ENCODE measurements around the gene KLHL40. TPM values are rescaled to one million over a fixed set of nuclear protein-coding genes. Genes with fewer than 3 reads are reported as not detected.

The KLHL40 gene
- total and polyA plus RNA-seq, 2 donors (not counting 1 experiment from before 2014, with no cell fraction given) = not detected

DNA sequence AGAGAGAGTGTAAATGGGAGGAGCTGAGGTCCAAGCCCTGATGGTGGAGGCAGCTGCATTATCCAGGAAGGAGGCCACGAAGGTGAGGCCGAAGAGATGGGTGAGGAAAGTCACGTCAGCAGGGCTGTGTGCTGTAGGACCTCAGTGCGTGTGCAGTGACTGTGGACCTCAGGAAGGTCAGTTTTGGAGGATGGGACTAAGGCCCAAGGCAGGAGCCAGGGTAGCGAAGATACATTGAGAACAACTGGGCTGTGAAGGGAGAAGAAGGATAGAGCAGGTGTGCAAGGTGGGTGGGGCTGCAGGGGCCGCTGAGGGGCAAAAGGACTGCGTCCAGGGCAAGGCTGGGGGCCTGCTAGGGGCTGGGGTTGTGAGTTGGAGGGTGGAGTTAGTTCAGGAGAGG, 4.9 kb downstream of the KLHL40 start:
- H3K9me3 ChIP-seq (ENCODE audit: control extremely low read depth in 1 of 3, control insufficient read depth in 2 of 3, insufficient read depth in 1 of 3, low read length in 2 of 3) = no peaks in the 10 kb centered on the region
- no peak overlapping the region for H3K27ac ChIP-seq (ENCODE audit: low read length in 2 of 2)
- no peaks in the 10 kb centered on the region for H3K36me3 ChIP-seq (replicated peaks in 1 of 2; ENCODE audit: control extremely low read depth in 1 of 2, control insufficient read depth in 1 of 2, extremely low read depth in 1 of 2, insufficient read depth in 2 of 2, low read length in 1 of 2)
- H3K4me2 ChIP-seq (replicated peaks; ENCODE audit: low read depth, low read length, poor library complexity, severe bottlenecking) = no peak overlapping the region
- H3K79me2 ChIP-seq (ENCODE audit: control insufficient read depth, insufficient read depth, low read length) = no peaks in the 10 kb centered on the region
- DNase-seq (no peak), ATAC-seq (ENCODE audit: low read depth) (no peak)
- no peak for TF ChIP-seq EZH2 (IDR thresholded peaks at IDR 0.05; ENCODE audit: borderline replicate concordance, insufficient read depth, low read depth, low read length, poor library complexity, severe bottlenecking)
- TF ChIP-seq, protein P1, sequence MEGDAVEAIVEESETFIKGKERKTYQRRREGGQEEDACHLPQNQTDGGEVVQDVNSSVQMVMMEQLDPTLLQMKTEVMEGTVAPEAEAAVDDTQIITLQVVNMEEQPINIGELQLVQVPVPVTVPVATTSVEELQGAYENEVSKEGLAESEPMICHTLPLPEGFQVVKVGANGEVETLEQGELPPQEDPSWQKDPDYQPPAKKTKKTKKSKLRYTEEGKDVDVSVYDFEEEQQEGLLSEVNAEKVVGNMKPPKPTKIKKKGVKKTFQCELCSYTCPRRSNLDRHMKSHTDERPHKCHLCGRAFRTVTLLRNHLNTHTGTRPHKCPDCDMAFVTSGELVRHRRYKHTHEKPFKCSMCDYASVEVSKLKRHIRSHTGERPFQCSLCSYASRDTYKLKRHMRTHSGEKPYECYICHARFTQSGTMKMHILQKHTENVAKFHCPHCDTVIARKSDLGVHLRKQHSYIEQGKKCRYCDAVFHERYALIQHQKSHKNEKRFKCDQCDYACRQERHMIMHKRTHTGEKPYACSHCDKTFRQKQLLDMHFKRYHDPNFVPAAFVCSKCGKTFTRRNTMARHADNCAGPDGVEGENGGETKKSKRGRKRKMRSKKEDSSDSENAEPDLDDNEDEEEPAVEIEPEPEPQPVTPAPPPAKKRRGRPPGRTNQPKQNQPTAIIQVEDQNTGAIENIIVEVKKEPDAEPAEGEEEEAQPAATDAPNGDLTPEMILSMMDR (IDR thresholded peaks at IDR 0.05) = no peak
- H3K4me3 ChIP-seq (ENCODE audit: control extremely low read depth in 1 of 5, extremely low read depth in 1 of 5, insufficient read depth in 1 of 5, low read depth in 2 of 5, low read length in 4 of 5) = no peak overlapping the region
- no peak overlapping the region for H3K9ac ChIP-seq (ENCODE audit: low read length)
- Mint-ChIP-seq H3K4me1 (peaks cover 2% of the 10 kb centered on the region), H3K27ac (no peak overlapping the region), H3K27me3 (peaks cover 15% of the 10 kb centered on the region), H3K4me3 (no peak overlapping the region), H3K9me3 (ENCODE audit: insufficient read depth) (no peaks in the 10 kb centered on the region)
- no peaks in the 10 kb centered on the region for H4K20me1 ChIP-seq (ENCODE audit: control insufficient read depth, insufficient read depth, low read length, poor library complexity, severe bottlenecking)
- ChIA-PET CTCF (no interaction called here), POLR2A (no interaction called here)
- H3K27me3 ChIP-seq (replicated peaks in 1 of 4; ENCODE audit: control extremely low read depth in 1 of 4, control insufficient read depth in 3 of 4, insufficient read depth in 4 of 4, low read length in 3 of 4) = peaks cover 0 to 15% (median 0%) of the 10 kb centered on the region in 4 experiments
- H2AFZ ChIP-seq (ENCODE audit: insufficient read depth, low read depth, low read length, poor library complexity, severe bottlenecking) = no peak overlapping the region
- intact Hi-C loops (cut with micrococcal nuclease) = no loop called here
- H3K4me1 ChIP-seq (ENCODE audit: control insufficient read depth in 2 of 2, insufficient read depth in 2 of 2, low read length in 2 of 2) = no peaks in the 10 kb centered on the region
- WGBS (ENCODE audit: insufficient coverage) = 78% methylated on average over 7 of the region's 7 CpGs

DNA sequence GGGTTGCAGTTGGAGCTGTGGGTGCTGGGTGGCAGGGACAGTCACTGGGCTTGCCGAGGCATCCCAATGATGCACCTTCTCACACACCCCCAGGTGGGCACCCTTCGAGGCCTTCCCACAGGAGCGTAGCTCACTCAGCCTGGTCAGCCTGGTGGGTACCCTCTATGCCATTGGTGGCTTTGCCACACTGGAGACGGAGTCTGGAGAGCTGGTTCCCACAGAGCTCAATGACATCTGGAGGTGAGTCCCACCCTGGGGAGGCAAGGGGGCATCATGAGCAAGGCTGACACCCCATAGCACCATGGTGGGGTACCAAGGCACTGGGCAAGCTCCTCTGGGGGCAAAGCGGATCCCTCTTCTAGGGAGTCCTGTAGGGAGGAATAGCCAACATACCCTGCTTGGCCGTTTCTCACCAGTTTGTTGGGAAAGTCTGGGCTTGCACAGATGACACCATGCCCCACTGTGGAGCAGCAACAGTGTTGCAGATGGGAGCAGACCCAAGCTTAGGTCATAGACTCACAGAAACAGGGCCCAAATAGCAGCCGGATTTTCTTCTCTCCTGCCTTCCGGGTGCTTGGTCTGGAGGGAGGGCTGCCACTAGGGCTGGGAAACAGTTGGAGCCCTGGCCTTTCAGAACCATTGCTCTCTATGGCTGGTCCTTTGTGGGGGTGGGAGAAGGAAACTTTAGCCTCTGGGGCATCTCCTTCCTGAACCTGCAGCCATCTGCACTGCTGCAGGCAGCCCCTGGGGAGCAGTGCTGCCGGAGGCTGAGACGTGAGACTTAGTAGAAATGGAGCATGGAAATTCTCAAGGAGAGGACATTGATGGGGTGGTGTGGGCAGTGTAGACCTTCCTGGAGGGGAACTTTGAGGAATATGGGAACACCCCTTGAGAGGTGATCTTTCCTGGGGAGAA, 5.7 kb downstream of the KLHL40 start:
- DNase-seq (no peak), ATAC-seq (ENCODE audit: low read depth) (no peak)
- Mint-ChIP-seq H3K4me1 (no peaks in the 10 kb centered on the region), H3K27ac (no peak overlapping the region), H3K9me3 (ENCODE audit: insufficient read depth) (no peaks in the 10 kb centered on the region), H3K27me3 (peaks cover 11% of the 10 kb centered on the region), H3K4me3 (no peak overlapping the region)
- Histone ChIP-seq H3K79me2 (ENCODE audit: control insufficient read depth, insufficient read depth, low read length) (no peaks in the 10 kb centered on the region), H3K36me3 (replicated peaks in 1 of 2; ENCODE audit: control extremely low read depth in 1 of 2, control insufficient read depth in 1 of 2, extremely low read depth in 1 of 2, insufficient read depth in 2 of 2, low read length in 1 of 2) (no peaks in the 10 kb centered on the region), H3K4me1 (ENCODE audit: control insufficient read depth in 2 of 2, insufficient read depth in 2 of 2, low read length in 2 of 2) (no peaks in the 10 kb centered on the region), H3K9ac (ENCODE audit: low read length) (no peak overlapping the region), H3K27me3 (replicated peaks in 1 of 4; ENCODE audit: control extremely low read depth in 1 of 4, control insufficient read depth in 3 of 4, insufficient read depth in 4 of 4, low read length in 3 of 4) (peaks cover 0 to 11% (median 0%) of the 10 kb centered on the region in 4 experiments), H3K4me3 (ENCODE audit: control extremely low read depth in 1 of 5, extremely low read depth in 1 of 5, insufficient read depth in 1 of 5, low read depth in 2 of 5, low read length in 4 of 5) (no peak overlapping the region), H3K27ac (ENCODE audit: low read length in 2 of 2) (no peak overlapping the region), H2AFZ (ENCODE audit: insufficient read depth, low read depth, low read length, poor library complexity, severe bottlenecking) (no peak overlapping the region), H3K4me2 (replicated peaks; ENCODE audit: low read depth, low read length, poor library complexity, severe bottlenecking) (no peak overlapping the region), H4K20me1 (ENCODE audit: control insufficient read depth, insufficient read depth, low read length, poor library complexity, severe bottlenecking) (no peaks in the 10 kb centered on the region), H3K9me3 (ENCODE audit: control extremely low read depth in 1 of 3, control insufficient read depth in 2 of 3, insufficient read depth in 1 of 3, low read length in 2 of 3) (no peaks in the 10 kb centered on the region)
- WGBS (ENCODE audit: insufficient coverage) = 66% methylated on average over 9 of the region's 10 CpGs
- POLR2A ChIA-PET = no interaction called here
- intact Hi-C loops (cut with micrococcal nuclease) = no loop called here
- TF ChIP-seq, protein P1 (IDR thresholded peaks at IDR 0.05) = no peak
- no peak for TF ChIP-seq EZH2 (IDR thresholded peaks at IDR 0.05; ENCODE audit: borderline replicate concordance, insufficient read depth, low read depth, low read length, poor library complexity, severe bottlenecking)
- CTCF ChIA-PET = no interaction called here

Measured in B cell (primary cell).